WERI-Rb-1 (cell line): ENCODE results near the gene DAGLB.

Experiments used
- DNase-seq: peaks from one replicate; pipeline ENCODE4 v3.0.0-alpha.2; 2020
- H3K27ac ChIP-seq: fragments of 250-450 bp; sonication (Bioruptor Pico); 2 replicates; pipeline ENCODE4 v1.5.1; 2020; ENCODE audit warnings: mild to moderate bottlenecking, moderate library complexity
- H3K27me3 ChIP-seq: fragments of 250-450 bp; sonication (Bioruptor Pico); 2 replicates; pipeline ENCODE4 v1.5.1; 2021; ENCODE audit warnings: mild to moderate bottlenecking, low read depth, moderate library complexity; ENCODE audit not compliant: insufficient read depth, severe bottlenecking
- H3K36me3 ChIP-seq: fragments of 250-450 bp; sonication (Bioruptor Pico); 2 replicates; pipeline ENCODE4 v1.5.1; 2020; ENCODE audit warnings: mild to moderate bottlenecking, moderate library complexity
- H3K4me3 ChIP-seq: 2 replicates; pipeline ENCODE4 v1.5.1; 2011; ENCODE audit warnings: low read depth, mild to moderate bottlenecking, control low read depth, low read length
- H3K9me3 ChIP-seq: fragments of 250-450 bp; sonication (Bioruptor Pico); 2 replicates; pipeline ENCODE4 v1.5.1; 2021; ENCODE audit warnings: mild to moderate bottlenecking, moderate library complexity; ENCODE audit not compliant: severe bottlenecking
- TF ChIP-seq, protein P1 (sequence below): IDR thresholded peaks from 2 replicates; pipeline ENCODE4 v1.5.1; 2011; ENCODE audit warnings: low read depth, mild to moderate bottlenecking, control low read depth, inconsistent platforms, low read length

Gene DAGLB

DNA sequence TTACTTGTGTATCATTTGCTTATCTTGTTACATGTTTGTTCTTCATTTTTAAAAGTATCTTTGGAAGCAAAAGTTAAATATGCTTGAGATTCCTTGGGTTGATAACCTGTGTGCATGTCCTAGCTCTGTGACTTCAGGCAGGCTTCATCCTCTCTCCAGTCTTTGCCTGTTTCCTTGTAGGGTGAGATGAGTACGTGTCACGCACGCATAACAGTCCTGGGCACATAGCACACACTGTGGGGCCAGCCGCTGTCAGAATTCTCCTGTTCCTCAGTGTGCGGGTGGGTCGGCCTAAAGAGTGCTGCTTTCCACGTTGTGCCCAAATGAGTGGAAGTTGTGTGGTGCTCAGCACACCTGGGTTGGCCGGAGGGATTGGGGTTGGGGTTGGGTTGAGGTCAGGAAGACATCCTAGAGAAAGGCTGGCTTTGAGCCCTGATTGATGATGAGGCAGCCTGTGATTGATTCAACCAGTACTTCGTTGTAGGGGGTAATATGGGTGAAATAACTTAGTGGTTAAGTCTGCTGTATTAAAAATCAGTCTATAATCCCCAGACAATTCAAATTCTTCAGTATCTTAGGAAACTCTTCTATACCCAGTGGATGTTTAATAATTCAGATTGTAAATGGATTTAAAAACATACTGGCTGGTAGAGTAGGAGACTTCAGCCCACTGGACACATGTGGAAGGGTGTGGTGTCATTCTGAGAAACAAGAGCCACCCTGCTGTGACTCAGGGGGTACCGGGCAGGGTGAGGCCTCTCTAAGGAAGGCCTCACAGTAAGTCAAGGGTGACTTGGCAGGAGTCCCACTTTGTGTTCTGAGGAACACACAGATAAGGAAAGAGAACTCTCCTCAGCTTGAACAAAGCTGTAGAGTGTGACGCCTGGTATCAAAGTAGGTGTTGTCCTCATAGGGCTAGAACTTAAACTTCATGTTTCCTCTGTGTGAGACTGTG lies 54.8 kb downstream of the DAGLB start:
- Histone ChIP-seq H3K9me3 (no peaks in the 10 kb centered on the region), H3K27me3 (no peaks in the 10 kb centered on the region), H3K27ac (no peak overlapping the region), H3K36me3 (peaks cover 75% of the 10 kb centered on the region), H3K4me3 (no peak overlapping the region)
- TF ChIP-seq, protein P1, sequence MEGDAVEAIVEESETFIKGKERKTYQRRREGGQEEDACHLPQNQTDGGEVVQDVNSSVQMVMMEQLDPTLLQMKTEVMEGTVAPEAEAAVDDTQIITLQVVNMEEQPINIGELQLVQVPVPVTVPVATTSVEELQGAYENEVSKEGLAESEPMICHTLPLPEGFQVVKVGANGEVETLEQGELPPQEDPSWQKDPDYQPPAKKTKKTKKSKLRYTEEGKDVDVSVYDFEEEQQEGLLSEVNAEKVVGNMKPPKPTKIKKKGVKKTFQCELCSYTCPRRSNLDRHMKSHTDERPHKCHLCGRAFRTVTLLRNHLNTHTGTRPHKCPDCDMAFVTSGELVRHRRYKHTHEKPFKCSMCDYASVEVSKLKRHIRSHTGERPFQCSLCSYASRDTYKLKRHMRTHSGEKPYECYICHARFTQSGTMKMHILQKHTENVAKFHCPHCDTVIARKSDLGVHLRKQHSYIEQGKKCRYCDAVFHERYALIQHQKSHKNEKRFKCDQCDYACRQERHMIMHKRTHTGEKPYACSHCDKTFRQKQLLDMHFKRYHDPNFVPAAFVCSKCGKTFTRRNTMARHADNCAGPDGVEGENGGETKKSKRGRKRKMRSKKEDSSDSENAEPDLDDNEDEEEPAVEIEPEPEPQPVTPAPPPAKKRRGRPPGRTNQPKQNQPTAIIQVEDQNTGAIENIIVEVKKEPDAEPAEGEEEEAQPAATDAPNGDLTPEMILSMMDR = no peak
- DNase-seq = no peak

DNA sequence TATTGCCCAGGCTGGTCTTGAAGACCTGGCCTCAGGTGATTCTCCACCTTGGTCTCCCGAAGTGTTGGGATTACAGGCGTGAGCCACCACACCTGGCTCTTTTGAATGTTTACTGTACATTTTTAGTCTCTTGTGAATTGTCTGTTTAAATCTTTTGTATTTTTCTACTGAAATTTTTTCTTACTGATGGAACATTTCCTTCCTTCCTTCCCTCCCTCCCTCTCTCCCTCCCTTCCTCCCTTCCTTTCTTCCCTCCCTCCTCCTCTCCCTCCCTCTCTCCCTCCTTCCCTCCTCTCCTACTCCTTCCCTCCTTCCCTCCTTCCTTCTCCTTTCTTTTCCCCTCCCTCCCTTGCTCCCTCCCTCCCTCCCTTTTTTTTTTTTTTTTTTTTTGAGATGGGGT lies 58.0 kb downstream of the DAGLB start:
- TF ChIP-seq, protein P1 = no peak
- Histone ChIP-seq H3K27me3 (no peaks in the 10 kb centered on the region), H3K4me3 (no peak overlapping the region), H3K36me3 (peaks cover 70% of the 10 kb centered on the region), H3K9me3 (no peaks in the 10 kb centered on the region), H3K27ac (no peak overlapping the region)
- no peak for DNase-seq

DNA sequence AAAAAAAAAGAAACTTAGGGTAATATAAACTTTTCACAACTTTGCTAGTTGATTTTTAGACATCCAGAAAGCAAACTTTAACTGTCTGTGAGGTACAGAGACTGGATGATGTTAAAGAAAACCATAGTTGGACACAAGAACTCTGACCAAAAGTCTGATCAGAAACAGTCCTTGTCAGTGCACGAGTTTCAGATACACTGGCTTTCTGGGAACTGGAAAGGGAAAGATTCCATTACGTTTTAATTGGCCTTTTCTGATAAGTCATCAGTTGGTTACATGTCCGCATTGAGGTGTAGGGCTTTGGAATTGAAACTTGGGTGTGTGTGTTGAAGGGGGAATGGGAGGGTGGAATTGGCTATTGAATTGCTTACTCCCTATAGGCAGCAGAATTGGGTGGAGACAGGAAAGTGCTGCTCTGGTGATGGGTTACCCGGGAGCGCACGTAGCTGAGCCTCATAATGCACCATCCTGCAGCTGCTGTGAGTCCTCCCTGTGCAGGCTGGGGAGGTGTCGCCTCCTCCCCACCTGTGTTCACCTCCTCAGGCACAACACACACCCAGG lies 59.9 kb downstream of the DAGLB start:
- Histone ChIP-seq H3K27ac (no peak overlapping the region), H3K9me3 (no peaks in the 10 kb centered on the region), H3K4me3 (no peak overlapping the region), H3K36me3 (peaks cover 58% of the 10 kb centered on the region), H3K27me3 (no peaks in the 10 kb centered on the region)
- no peak for DNase-seq
- TF ChIP-seq, protein P1 = no peak

DNA sequence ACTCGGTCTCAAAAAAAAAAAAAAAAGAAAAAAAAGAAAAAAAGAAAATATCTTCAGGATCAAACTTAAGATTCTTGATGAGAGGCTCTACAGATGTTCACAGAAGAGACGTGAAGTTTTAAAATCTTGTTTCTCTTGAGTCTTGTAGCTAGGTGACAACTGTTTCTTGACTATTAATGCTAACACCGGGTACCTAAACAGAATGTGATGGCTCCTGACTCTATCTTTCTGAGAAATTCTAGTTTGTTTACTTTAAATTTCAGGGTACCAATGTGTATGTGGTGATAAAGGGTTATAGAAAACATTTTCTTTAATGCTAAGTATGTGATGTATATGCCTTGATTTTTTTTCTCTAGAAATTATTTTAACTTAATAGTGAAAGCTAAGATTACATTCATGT lies 61.0 kb downstream of the DAGLB start:
- Histone ChIP-seq H3K27me3 (no peaks in the 10 kb centered on the region), H3K27ac (no peak overlapping the region), H3K4me3 (no peak overlapping the region), H3K36me3 (peaks cover 49% of the 10 kb centered on the region), H3K9me3 (no peaks in the 10 kb centered on the region)
- TF ChIP-seq, protein P1 = no peak
- DNase-seq = no peak

DNA sequence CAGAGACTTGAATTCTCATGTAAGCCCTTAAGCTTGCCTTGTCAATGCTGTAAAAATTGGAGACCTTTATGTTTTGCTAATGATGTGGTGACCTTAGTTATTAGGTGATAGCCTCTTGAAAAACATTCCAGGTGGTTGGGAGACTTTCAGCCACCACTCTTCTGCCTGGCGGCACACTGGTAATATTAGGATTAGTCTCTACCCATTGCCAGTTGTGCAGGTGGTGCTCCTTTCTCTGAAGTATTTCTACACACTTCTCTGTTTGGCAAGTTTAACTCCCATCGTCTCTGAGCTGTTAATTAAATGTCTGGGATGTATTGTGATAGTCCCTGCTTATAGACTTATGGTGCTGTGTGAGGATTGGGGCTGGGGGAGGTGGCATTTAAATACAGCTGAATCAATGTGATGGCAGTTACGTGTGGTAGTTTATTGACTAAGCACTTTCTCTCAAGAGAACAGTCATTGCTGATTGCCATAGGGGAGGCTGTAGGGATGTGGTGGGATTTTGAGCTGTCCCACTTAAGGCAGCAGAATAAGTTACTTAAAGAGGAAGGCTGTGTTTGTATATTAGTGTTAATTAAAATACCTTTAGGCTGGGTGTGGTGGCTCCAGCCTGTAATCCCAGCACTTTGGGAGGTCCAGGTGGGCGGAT lies 61.7 kb downstream of the DAGLB start:
- TF ChIP-seq, protein P1 = no peak
- Histone ChIP-seq H3K36me3 (peaks cover 46% of the 10 kb centered on the region), H3K9me3 (no peaks in the 10 kb centered on the region), H3K27ac (no peak overlapping the region), H3K27me3 (no peaks in the 10 kb centered on the region), H3K4me3 (no peak overlapping the region)
- no peak for DNase-seq
